GM12801 (cell line): ENCODE data around the gene SLC25A47.

Experiments
- TF ChIP-seq, protein P1 (sequence below): IDR thresholded peaks from one replicate; pipeline ENCODE4 v1.5.1; 2011; ENCODE audit warnings: control low read depth; ENCODE audit not compliant: insufficient read length; ENCODE audit errors: extremely low read depth

Gene SLC25A47

DNA sequence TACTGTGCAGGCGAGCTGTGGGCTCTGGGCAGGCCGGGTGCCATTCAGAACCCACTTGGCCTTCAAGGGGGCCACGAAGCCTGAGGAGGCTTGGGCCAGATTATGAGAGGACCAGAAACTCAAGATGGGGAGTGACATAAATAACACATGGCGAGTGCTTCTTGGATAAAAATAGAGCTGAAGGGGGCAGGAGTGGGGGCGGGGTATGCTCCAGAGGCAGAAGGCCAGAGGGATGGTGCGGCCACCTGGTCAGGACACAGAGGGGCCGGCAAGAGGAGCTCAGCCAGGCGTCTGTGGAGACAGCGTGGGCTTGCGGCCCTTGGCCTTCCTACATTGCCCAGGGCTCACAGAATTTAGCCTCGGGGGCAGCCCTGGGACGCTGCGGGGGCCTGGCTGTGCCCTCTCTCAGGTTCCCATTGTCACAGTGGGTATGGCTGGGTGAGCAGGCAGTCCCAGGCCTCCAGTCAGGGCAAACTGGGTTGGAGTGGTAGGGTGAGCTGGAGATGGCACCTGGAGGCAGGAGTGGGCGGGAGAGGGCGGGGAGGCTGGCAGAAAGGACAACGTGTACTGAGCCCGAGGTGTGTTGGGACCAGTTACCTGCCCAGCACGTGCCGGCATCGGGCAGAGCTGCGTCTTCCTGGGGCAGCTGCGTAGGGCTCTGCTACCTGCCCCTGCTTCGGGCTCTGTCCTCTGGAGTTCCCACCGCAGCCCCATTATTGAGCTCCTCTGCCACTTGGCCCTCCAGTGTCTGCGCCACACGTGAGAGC lies 9.5 kb upstream of the SLC25A47 start:
- TF ChIP-seq, protein P1, sequence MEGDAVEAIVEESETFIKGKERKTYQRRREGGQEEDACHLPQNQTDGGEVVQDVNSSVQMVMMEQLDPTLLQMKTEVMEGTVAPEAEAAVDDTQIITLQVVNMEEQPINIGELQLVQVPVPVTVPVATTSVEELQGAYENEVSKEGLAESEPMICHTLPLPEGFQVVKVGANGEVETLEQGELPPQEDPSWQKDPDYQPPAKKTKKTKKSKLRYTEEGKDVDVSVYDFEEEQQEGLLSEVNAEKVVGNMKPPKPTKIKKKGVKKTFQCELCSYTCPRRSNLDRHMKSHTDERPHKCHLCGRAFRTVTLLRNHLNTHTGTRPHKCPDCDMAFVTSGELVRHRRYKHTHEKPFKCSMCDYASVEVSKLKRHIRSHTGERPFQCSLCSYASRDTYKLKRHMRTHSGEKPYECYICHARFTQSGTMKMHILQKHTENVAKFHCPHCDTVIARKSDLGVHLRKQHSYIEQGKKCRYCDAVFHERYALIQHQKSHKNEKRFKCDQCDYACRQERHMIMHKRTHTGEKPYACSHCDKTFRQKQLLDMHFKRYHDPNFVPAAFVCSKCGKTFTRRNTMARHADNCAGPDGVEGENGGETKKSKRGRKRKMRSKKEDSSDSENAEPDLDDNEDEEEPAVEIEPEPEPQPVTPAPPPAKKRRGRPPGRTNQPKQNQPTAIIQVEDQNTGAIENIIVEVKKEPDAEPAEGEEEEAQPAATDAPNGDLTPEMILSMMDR: no peak

DNA sequence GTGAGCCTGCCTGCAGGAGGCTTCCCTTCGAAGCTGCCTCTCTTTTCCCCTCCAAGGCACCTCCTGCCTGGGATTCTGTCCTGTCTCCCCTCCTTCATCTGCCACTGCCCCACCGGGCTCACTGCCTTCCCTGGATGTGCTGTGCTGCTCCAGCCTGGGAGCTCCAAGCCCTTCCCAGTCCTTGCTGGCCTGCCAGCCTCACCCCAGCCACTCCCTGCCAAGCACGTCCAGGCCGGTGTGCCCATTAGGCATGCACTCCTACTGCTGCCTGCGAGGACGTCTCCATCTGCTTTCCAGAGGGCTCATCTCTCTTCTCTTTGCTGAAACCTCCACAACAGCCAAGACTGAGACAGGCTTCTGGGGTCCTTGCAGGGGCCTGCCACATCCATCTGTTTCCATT lies 8.4 kb upstream of the SLC25A47 start:
- TF ChIP-seq, protein P1: no peak

DNA sequence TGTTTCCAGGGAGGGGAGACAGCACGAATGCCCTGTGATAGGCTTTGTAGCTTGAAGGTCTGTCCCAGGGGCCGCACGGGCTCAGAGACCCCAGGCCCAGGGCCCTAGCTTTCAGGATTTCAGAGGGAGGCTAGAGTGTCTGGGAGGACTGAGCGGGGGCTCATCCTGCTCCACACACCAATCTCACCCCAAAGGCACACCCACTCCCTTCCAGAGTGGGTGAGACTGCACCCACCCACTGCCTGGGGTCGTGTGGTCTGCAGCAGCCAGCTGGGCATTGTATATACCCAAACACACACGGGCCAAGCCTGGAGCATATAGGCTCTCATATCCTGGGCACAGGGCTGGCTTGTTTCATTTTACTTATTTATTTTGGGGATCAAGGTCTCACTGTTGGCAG lies 5.8 kb upstream of the SLC25A47 start:
- TF ChIP-seq, protein P1: no peak

DNA sequence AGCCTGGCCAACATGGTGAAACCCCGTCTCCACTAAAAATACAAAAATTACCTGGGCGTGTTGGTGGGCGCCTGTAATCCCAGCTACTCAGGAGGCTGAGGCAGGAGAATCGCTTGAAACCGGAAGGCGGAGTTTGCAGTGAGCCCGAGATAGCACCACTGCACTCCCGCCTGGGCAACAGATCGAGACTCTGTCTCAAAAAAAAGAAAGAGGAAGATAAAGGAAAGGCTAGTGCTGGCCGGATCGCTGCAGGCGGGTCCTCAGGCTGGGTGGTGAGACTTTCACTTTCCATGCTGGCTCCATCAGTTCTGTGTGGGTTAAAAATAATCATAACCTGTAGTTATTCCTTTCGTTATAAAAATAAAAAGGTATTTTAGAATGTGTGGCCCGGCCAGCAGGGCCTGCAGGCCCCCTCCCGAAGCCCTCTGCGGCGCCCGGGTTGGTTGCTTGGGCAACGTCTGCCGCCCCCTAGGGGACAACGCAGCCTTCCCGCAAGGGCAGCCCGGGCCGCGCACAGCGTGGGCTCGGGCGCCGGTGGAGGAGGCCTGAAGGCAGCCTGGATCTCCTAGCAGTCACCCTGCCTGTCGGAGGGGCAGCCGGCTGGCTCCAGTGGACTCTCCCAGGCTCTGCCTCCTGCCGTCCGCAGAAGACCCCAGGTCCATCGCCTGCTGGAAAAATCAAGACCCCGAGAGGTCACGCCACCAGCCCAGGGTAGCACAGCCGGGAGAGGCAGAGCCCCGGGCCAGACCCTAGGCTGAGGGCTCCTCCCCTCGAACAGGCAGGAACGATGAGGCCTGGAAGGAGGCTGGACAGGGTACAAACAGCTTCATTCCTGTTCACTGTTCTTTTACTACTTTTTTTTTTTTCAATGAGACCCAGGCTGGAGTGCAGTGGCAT lies 5.0 kb upstream of the SLC25A47 start:
- TF ChIP-seq, protein P1: no peak

DNA sequence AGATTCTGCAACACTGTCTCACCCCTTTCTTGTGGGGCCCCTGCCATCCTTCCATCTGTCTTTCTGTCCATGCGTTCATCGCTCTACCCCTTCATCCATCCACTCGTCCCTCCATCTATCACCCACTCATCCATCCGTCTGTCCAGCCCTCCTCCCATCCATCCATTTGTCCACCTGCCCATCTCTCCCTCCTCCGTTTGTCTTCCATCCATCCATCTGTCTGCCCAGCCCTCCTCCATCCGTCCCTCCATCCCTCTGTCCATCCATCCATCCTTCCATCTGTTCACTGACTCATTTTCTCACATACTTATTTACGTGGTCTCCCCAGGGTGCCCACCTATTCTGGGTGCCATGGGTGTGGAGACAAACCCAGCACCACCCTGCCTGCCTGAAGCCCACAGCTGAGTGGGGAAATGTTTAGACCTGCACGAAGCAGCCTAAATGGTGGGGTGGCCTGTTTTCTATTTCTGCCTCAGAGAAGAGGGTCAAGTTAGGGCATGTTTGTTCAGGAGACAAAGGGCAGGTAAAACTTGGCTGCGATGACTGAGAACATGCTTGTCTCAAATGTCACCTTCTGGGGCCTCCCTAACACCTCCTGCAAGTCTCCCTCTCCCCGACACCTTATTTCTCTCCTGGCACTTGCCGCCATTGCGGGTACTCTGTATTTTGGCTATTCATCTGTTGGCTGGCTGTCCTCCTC lies 2.8 kb upstream of the SLC25A47 start:
- TF ChIP-seq, protein P1: no peak

DNA sequence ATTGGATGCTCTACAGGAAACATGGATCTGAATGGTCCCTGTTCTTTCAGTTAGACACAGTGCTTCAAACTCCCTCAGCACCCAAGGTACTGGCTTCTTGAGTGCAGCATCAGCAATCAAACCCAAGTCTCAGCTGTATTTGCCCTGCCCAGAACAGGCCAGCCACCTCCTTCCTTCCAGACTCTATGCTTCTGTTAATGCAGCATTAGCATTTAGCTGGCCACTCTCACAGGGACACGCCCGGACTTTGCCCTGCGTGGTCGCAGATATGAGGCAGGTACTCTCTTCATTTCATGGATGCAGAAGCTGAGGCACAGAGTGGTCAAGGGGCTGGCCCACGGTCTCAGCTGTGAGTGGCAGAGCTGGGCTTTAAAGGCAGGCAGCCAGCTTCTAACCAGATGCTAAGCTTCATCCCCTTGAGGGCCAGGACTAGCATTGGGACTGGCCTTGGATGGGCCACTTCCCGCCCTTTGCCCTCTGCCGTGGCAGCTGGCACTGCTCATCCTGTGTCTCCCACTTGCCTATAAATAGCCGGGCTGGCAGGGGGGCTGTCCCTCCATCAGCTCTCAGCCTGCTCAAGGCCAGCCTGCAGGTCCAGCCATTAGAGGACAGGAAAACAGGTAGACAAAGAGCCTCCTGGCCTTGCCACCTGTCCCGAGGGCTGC lies 1.5 kb upstream of the SLC25A47 start:
- TF ChIP-seq, protein P1: no peak
